GM19372 (cell line): ENCODE results near the gene WBP11.
"Not testable (repeated sequence)": the region's sequence is repeated elsewhere in the genome, so short reads cannot be mapped to it uniquely, and the experiment has no call there.

ENCODE experiments used
- ATAC-seq: cut with Tn5 transposase; IDR thresholded peaks from one replicate; pipeline ENCODE4 v1.9.1; 2021; ENCODE audit warnings: mild to moderate bottlenecking, low read depth, moderate library complexity; ENCODE audit not compliant: unreplicated experiment

The WBP11 gene

DNA sequence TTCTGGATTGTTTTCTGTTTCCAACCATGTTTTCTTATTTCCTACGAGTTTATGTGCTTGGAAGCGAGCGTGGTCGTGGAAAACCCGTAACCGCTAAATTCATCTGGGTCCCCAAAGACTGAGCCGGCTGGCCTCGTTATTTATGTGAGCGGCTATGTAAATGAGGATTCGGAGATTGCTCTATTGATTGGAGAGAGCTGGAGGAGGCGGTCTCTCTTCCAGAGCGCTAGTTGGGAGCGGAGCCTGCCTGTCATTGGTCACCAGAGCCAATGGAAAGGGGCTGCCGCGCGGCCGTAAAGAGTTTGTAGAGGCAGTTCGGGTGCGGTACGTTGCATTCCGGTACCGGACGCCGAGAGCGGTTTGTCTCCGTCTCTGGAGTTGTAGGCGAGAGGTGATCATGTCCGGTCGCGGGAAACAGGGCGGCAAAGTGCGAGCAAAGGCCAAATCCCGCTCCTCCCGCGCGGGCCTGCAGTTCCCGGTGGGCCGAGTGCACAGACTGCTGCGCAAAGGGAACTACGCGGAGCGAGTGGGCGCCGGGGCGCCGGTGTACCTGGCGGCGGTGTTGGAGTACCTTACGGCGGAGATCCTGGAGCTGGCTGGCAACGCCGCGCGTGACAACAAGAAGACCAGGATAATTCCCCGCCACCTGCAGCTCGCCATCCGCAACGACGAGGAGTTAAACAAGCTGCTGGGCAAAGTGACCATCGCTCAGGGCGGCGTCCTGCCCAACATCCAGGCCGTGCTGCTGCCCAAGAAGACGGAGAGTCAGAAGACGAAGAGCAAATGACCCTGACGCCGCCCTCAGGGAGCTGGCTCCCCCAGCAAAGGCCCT lies 29.0 kb downstream of the WBP11 start:
- ATAC-seq = peak; percentile 50

DNA sequence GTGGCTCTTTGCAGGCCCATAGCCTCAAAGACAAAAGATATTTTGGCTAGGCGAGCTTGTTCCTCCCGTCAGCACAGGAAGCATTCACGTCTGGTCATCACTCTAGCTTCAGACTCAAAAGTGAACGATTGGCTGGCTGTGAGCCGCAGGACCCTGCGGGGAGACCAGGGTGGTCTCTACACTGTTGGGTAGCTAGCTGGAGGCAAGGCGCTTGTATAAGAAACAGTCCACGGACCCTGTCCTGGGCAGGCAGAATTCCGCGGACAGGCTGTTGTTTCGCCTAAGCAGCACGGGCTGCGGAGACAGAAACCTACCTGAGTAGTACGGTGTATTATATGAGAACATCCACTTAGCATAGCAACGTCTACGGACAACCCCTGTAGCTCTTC lies 29.6 kb downstream of the WBP11 start:
- peak; percentile 21 for ATAC-seq

DNA sequence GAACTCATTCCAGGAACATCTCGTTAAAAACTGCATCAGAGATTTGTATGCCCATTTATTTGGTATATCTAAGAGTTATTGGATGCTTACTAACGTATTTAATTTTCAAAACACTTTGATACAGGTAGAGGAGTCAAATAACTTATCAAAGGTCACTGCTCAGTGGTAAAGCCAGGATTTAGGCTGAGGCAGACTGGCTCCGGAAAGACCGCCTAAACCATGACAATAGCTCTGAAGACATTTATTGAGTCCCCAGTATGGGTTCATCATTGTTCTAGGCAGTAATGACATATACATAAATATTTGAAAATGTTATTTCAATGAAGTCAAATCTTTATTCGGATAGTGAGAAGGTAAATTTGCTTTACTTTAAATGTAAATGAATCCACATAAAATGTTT lies 30.3 kb downstream of the WBP11 start:
- ATAC-seq = no peak

DNA sequence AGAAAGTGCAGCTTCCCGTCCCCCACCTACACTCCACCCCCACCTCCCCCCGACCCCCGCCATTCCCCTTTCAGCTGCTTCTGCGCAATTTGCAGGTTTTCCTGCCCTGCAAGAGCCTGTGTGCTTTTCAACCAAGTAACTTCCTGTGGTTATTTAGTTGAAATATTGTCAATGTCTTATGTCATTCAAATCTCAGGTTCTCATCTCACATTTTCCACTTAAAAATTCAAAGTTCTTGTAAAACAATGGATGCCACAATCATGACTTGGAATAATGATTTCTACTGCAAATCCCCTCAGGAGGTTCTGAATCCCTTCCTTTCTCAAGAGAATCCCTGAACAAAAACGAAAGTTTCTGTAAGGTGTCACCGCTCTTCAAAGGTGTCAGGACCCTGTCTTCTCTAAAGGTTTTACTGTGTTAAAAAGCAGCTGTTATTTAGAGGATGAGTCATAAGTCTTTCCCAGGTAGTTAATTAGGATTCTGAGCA lies 31.6 kb downstream of the WBP11 start:
- ATAC-seq = no peak

DNA sequence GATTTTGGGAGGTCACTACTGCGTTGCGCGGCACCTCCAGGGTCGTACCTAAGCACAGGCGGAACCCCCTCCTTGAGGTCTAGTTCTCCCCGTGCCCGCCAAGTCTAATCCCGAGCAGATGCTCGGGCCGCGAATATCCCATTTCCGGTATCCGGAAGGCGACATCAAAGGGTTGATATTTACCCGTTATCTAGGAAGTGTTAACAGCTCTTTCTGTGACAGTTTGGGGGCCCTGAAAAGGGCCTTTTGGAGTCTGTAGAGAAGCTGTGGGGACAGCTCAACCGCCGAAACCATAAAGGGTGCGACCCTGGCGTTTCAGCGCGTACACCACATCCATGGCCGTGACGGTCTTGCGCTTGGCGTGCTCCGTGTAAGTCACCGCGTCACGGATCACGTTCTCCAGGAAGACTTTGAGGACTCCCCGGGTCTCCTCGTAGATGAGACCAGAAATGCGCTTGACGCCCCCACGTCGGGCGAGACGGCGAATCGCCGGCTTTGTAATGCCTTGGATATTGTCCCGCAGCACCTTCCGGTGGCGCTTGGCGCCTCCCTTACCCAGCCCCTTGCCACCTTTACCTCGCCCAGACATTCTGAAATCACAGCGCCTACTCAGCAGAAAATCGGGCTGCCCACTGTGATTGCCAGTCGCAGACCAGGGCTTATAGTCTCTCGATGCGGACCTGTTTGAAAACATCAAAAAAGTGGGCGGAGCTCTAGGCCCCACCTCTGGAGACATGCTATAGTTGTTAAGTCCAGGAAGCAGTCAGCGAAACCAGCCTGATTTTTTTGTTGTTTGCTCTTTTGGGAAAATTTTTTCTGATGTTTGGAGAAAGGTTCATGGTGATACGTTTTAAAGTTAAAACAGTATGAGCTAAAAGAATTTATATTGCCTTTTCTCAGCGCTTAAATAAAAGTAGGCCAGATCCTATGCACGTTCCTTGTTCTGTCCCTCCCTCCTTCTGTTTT lies 32.5 kb downstream of the WBP11 start:
- peak; percentile 16 for ATAC-seq

DNA sequence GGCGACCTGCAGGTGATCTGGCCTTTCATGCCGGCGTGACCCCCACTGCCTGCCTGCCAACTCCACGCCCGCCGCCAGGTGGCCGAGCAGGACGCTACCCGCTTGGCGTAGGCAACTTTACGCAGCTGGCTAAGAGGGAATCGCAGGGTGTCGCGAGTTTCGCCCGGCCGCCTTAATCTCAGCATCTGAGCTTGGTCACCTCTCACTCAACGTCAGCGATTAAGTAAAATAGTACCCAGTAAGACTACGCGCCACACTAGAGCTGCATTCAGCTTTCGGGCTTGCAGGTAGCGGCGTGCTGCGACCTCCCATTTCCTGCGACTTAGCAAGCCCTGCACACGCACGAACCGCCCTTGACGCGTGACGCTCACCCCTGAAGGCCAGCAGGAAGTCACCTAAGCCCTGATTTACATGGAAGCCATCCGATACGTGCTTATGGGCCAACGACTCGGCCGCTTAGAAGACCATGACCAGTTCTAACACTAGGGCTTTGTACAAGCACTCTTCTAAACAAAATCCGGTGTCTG lies 33.2 kb downstream of the WBP11 start:
- peak; percentile 33 for ATAC-seq

DNA sequence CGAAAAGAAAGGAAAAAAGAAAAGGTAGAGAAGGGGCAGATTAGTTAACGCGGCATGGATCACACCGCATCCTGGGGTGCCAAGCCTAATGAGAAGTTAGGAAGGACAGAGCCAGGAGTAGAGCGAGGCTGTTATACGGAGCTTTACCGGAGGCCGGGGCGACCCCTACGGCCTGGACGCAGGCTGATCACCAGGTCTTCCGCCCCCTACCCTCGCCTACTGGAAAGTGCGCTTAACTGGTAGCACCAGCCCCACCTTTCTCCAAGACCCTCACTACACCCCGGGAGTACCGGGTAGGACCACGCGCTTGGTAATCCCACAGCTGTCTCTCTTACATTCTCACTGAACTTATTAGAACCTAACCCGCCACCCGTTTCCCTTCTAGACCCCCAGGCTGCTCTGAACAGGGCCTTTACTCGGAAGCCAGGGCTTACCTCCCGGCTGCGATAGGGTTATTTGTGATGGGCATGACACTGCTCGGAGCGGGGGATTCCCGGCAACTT lies 33.8 kb downstream of the WBP11 start:
- ATAC-seq = no peak

DNA sequence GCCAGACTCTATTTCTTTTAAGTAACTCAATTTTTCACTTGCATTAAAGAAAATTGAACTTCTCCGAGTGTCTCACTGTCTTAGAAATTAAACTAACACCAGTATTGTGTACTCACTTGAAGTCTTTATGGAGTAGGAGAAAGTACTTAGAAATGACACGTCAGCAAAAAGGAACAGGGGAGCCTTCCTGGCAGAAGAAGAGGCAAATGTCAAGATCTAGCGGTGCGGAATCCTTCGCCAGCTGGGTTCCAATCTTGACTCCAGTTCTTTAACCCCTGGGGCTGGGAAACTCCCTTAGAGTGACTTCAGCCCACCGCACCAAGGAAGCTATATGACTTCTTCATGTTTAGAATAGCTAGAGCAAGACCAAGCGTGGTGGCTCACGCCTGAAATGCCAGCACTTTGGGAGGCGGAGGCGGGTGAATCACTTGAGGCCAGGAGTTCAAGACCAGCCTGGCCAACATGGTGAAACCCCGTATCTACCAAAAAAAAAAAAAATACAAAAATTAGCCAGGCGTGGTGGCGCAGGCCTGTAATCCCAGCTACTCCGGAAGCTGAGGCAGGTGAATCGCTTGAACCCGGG lies 34.4 kb downstream of the WBP11 start:
- no peak for ATAC-seq

DNA sequence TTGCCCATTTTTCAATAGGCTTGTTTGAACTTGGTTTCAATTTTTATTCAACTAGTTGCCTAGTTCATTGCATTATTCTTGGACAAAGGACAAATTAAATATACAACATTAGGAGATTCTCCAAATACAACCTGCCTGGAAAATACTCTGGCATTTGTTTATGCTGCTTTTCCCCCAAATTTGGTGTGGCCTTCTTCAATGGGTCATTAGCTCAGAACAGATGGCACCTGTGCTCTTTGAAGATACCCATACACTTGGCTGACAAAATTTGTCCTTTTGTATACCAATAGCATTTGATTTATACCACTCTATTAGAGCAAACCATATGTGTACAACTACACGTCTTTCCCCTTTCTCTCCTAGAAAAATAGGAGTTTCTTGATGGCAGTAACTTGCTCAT lies 35.7 kb downstream of the WBP11 start:
- no peak for ATAC-seq

DNA sequence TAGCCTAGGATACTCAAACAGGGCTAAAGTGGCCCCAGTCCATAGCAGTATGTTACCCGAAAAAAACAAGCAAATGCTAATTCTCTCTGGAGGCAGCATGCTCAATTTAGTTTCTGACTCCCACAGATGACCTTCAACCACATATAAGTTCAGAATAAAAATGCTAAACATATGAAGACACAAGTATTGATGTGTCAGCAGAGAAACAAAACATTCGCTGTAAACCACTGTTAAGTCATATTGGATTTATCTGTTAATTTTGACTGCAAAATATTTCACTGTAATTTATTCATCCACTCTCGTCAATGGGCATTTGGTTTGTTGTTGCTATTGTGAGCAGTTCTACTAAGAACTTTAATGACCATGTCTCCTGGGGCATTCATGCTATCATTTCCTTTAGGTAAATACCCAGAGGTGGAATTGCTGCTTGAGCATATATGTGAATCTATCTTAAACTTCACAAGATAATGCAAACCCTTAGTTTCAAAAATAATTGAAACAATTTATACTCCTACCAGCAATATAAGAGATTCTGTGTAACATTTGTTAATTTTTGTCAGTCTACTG lies 36.5 kb downstream of the WBP11 start:
- no peak for ATAC-seq

DNA sequence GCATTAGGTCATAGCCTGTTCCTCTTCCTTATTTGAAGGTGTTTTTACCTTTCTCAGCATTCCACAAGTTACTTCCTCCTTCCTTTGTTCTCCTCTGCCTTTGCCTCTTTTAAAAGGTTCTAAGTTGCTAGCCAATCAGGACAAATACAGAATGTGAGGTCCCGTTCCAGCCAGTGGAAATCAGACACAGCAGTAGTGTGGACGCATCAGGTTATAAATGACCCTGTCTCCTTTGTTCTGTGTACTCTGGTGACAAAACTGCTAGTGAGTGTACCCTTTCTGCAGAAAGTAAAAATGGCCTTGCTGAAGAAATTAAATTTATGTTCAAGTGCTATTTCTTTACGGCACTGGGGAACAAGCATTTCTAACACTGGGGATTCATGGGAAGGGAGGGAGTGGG lies 37.3 kb downstream of the WBP11 start:
- ATAC-seq = not testable (repeated sequence)

DNA sequence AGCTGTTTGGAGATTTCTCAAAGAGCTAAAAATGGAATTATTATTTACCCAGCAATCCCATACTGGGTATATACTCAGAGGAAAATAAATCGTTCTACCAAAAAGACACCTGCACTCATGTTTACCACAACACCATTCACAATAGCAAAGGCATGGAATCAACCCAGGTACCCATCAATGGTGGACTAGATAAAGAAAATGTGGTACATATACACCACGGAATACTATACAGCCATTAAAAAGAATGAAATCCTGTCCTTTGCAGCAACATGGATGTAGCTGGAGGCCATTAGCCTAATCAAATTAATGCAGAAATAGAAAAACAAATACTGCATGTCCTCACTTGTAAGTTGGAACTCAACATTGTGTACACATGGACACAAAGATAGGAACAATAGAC lies 37.9 kb downstream of the WBP11 start:
- no peak for ATAC-seq

DNA sequence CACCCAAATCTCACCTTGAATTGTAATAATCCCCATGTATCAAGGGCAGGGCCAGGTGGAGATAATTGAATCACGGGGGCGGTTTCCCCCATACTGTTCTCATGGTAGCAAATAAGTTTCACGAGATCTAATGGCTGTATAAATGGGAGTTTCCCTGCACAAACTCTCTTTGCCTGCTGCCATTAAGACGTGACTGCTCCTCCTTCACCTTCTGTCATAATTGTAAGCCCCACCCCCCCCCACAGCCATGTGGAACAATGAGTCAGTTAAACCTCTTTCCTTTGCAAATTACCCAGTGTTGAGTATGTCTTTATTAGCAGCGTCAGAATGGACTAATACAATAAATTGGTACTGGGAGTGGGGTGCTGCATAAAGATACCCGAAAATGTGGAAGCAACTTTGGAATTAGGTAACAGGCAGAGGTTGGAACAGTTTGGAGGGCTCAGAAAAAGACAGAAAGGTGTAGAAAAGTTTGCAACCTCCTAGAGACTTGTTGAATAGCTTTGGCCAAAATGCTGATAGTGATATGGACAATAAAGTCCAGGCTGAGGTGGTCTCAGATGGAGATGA lies 43.5 kb downstream of the WBP11 start:
- not testable (repeated sequence) for ATAC-seq

DNA sequence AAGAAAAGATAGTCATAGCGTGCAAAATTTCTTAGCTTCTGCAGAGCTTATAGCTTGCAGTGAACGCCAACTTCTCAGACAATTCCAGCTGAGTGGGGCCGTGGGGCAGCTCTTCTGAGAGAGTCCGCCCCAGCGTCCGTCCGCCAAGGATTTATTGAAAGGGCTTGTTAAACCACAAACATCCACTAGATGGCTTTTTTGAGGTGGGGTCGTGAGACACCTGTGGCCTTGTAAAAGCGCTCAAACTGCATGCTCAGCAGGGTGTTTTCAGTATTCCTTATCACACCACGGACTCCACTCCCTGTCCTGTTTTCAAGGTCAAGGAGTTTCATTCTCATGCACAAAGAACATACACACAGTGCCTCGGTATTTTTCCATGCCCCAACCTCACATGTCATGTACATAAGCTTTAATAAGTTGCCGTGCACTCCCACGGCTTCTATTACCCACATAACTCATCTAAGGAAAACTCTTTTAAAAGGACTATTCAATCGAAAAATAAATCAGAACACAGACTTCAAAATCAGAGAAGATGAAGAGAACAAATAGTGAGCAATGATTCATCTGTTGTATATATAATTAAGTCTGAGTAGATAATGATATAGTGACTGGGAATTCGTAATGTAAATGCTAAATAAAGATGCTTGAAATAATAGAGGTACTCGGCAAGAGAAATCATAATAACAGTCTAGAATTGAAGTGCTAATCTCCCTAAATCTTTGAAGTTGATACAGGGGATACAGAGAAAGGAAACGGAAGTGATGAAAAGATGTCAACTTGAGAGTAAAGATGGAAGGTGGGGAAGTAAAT lies 46.7 kb downstream of the WBP11 start:
- no peak for ATAC-seq

DNA sequence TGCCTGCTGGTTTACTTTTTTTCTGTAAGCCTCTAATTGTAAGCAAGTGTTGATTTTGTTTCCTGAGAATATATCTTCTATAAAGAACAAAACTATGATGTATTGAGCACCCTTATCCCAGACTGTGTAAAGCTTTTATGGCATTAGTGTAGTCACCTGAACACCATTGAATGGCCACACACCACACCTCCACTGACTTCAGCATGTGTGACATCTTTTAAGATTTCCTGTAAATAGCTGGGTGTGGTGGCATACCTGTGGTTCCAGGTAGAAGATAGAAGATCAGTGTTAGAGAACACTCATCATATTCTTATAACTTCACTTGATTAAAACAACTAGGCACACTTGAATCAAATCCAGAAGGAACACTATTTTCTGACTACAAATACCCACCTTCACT lies 51.3 kb downstream of the WBP11 start:
- no peak for ATAC-seq

DNA sequence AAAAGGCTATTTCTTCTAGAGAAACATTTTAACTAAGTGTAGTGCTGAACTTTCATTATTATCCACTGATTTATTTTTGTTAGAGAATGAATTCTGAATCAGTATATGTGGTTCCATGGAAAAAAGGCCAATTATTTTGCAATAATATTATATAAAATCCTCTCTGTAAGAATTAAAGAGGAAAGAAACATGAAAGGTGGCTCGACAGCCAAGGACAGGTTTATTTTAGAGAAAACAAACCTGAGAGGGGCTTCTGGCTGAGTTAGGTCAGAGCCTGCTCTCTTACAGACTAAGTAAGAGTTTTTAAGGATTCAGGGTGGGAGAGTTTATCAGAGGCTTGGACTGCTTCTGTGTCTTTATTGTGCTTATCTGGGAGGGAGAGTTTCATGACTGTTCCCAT lies 60.2 kb downstream of the WBP11 start:
- ATAC-seq = no peak

DNA sequence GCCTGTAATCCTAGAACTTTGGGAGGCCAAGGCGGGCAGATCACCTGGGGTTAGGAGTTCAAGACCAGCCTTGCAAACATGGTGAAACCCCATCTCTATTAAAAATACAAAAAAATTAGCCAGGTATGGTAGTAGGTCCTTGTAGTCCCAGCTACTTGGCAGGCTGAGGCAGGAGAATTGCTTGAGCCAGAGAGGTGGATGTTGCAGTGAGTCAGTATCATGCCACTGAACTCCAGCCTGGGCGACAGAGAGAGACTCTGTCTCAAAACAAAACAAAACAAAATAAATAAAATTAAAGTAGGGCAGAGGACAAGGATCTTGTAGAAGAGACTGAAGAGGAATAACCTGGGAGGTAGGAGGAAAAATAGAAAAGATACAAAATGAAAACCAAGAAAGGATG lies 61.3 kb downstream of the WBP11 start:
- ATAC-seq = no peak

DNA sequence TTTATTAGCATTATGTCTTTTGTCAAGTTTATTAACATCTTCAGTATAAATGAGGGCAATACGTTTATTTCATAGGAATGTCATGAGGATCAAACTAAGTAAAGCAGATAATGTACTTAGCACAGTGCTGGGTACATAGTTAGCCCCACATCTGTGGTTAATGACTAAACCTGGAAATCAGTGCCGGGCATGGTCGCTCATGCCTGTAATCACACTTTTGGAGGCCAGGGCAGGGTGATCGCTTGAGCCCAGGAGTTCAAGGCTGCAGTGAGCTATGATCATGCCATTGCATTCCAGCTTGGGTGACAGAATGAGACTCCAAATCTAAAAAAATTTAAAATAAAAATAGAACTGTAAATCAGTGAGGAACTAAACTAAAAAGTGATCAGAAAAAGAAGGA lies 62.1 kb downstream of the WBP11 start:
- no peak for ATAC-seq

DNA sequence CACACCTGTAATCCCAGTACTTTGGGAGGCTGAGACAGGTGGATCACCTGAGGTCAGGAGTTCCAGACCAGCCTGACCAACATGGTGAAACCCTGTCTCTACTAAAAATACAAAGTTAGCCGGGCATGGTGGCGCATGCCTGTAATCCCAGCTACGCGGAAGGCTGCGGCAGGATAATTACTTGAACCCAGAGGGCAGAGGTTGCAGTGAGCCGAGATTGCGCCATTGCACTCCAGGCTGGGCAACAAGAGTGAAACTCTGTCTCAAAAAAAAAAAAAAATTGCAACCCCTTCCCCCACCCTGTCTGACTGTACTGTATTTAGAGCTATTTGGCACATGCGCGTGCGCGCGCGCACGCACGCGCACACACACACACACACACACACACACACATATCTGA lies 66.8 kb downstream of the WBP11 start:
- ATAC-seq = not testable (repeated sequence)
